SK-N-SH treated with all-trans-retinoic acid at 6 μM for 48 hours (cell line): ENCODE results near the gene JPT2.

ENCODE experiments used
- ARNTL ChIP-seq: fragments of 450-650 bp; formaldehyde crosslinking; IDR thresholded peaks from 2 replicates; pipeline ENCODE4 v1.5.0; 2020; ENCODE audit warnings: low read depth, mild to moderate bottlenecking, moderate library complexity, borderline replicate concordance
- BACH2 ChIP-seq: fragments of 250-450 bp; sonication (Bioruptor Pico); IDR thresholded peaks from 2 replicates; pipeline ENCODE4 v1.9.0; 2021; ENCODE audit warnings: mild to moderate bottlenecking, borderline replicate concordance
- ESRRG ChIP-seq: fragments of 250-450 bp; sonication (Bioruptor Pico); IDR thresholded peaks from 2 replicates; pipeline ENCODE4 v1.6.1; 2021; ENCODE audit warnings: mild to moderate bottlenecking
- SNAI2 ChIP-seq: fragments of 250-450 bp; sonication (Bioruptor Pico); IDR thresholded peaks from 2 replicates; pipeline ENCODE4 v1.5.0; 2020; ENCODE audit warnings: mild to moderate bottlenecking, moderate library complexity
- TCF4 ChIP-seq: fragments of 250-450 bp; sonication (Bioruptor Pico); IDR thresholded peaks from 2 replicates; pipeline ENCODE4 v1.8.0; 2021; ENCODE audit warnings: mild to moderate bottlenecking, moderate library complexity, borderline replicate concordance
- ZC3H10 ChIP-seq: fragments of 250-450 bp; sonication (Bioruptor Pico); IDR thresholded peaks from 2 replicates; pipeline ENCODE4 v1.5.1; 2021; ENCODE audit warnings: mild to moderate bottlenecking, moderate library complexity
- ZFP3 ChIP-seq: fragments of 250-450 bp; sonication (Bioruptor Pico); IDR thresholded peaks from 2 replicates; pipeline ENCODE4 v1.5.0; 2020; ENCODE audit warnings: mild to moderate bottlenecking, moderate library complexity
- ZFP30 ChIP-seq: fragments of 450-650 bp; formaldehyde crosslinking; IDR thresholded peaks from 2 replicates; pipeline ENCODE4 v1.5.0; 2022; ENCODE audit warnings: mild to moderate bottlenecking, moderate library complexity
- ZNF565 ChIP-seq: fragments of 450-650 bp; formaldehyde crosslinking; conservative IDR thresholded peaks from 2 replicates; pipeline ENCODE4 v1.5.0; 2020; ENCODE audit warnings: low read depth, mild to moderate bottlenecking, moderate library complexity
- ZNF8 ChIP-seq: fragments of 450-650 bp; formaldehyde crosslinking; IDR thresholded peaks from 2 replicates; pipeline ENCODE4 v1.5.0; 2020; ENCODE audit warnings: mild to moderate bottlenecking, moderate library complexity
- TF ChIP-seq, protein P1 (sequence below): fragments of 250-450 bp; sonication (Bioruptor Pico); IDR thresholded peaks from 2 replicates; pipeline ENCODE4 v1.5.1; 2020; ENCODE audit warnings: low read depth, mild to moderate bottlenecking, moderate library complexity
- TF ChIP-seq, protein P2 (sequence below): fragments of 250-450 bp; sonication (Bioruptor Pico); IDR thresholded peaks from 2 replicates; pipeline ENCODE4 v1.5.1; 2021; ENCODE audit warnings: mild to moderate bottlenecking, moderate library complexity
- TF ChIP-seq, protein P3 (sequence below): fragments of 250-450 bp; sonication (Bioruptor Pico); IDR thresholded peaks from 2 replicates; pipeline ENCODE4 v1.8.0; 2020; ENCODE audit warnings: mild to moderate bottlenecking, moderate library complexity, borderline replicate concordance

DNA sequence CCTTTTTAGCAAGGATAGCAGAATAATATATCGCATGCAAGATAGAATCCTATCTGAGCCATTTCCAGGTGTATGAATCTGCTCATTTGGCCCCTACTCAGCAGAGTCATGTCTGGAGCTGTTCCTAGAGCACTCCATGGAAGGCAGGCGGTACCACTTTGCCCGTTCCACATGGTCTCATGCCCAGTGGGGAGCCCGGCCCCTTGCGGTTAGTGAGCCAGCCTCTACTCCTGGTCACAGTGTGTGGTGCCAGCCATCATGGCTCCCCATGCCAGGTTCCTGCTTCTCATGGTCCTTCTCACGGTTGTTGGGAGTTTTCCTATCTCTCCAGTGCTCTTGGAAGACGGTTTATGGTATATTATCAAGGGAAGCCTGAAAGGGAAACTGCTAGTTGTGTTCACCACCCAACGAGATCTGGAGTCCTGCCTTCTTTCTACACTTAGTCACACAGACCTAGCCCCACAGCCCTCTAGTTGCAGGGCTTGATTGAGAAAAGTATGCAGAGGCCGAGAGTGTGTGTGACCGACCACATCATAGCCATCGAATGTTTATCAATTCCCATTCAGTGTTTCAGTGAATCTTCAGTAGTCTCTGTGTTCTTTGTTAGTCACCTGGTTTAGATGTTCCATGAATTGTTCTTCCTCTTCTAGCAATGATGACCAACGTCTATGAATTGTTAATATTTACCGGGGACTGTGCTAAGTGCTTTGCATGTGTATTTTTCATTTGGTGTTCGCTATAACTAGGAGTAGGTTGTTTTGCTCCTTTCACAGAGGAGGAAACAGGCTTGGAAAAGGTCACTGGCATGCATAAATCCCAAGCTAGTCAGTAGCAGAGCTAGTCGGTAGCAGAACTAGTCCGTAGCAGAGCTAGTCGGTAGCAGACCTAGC, 9.6 kb downstream of the JPT2 start:
- no peak for TF ChIP-seq ZC3H10 (CRISPR knock-in tag)
- TF ChIP-seq, protein P1, sequence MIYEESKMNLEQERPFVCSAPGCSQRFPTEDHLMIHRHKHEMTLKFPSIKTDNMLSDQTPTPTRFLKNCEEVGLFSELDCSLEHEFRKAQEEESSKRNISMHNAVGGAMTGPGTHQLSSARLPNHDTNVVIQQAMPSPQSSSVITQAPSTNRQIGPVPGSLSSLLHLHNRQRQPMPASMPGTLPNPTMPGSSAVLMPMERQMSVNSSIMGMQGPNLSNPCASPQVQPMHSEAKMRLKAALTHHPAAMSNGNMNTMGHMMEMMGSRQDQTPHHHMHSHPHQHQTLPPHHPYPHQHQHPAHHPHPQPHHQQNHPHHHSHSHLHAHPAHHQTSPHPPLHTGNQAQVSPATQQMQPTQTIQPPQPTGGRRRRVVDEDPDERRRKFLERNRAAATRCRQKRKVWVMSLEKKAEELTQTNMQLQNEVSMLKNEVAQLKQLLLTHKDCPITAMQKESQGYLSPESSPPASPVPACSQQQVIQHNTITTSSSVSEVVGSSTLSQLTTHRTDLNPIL, result no peak
- no peak for TF ChIP-seq ZFP30 (CRISPR knock-in tag)
- TF ChIP-seq, protein P2, sequence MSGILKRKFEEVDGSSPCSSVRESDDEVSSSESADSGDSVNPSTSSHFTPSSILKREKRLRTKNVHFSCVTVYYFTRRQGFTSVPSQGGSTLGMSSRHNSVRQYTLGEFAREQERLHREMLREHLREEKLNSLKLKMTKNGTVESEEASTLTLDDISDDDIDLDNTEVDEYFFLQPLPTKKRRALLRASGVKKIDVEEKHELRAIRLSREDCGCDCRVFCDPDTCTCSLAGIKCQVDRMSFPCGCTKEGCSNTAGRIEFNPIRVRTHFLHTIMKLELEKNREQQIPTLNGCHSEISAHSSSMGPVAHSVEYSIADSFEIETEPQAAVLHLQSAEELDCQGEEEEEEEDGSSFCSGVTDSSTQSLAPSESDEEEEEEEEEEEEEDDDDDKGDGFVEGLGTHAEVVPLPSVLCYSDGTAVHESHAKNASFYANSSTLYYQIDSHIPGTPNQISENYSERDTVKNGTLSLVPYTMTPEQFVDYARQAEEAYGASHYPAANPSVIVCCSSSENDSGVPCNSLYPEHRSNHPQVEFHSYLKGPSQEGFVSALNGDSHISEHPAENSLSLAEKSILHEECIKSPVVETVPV (CRISPR knock-in tag), result no peak
- no peak for TF ChIP-seq BACH2 (CRISPR knock-in tag)
- no peak for TF ChIP-seq ZFP3 (CRISPR knock-in tag)
- TF ChIP-seq SNAI2, result no peak
- no peak for TF ChIP-seq TCF4 (CRISPR knock-in tag)
- no peak for TF ChIP-seq ARNTL (CRISPR knock-in tag)
- TF ChIP-seq ESRRG (CRISPR knock-in tag), result no peak
- TF ChIP-seq, protein P3, sequence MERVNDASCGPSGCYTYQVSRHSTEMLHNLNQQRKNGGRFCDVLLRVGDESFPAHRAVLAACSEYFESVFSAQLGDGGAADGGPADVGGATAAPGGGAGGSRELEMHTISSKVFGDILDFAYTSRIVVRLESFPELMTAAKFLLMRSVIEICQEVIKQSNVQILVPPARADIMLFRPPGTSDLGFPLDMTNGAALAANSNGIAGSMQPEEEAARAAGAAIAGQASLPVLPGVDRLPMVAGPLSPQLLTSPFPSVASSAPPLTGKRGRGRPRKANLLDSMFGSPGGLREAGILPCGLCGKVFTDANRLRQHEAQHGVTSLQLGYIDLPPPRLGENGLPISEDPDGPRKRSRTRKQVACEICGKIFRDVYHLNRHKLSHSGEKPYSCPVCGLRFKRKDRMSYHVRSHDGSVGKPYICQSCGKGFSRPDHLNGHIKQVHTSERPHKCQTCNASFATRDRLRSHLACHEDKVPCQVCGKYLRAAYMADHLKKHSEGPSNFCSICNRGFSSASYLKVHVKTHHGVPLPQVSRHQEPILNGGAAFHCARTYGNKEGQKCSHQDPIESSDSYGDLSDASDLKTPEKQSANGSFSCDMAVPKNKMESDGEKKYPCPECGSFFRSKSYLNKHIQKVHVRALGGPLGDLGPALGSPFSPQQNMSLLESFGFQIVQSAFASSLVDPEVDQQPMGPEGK (CRISPR knock-in tag), result no peak
- no peak for TF ChIP-seq ZNF565
- no peak for TF ChIP-seq ZNF8 (CRISPR knock-in tag)
